ENCODE measurements around the gene TIFAB.

DNA sequence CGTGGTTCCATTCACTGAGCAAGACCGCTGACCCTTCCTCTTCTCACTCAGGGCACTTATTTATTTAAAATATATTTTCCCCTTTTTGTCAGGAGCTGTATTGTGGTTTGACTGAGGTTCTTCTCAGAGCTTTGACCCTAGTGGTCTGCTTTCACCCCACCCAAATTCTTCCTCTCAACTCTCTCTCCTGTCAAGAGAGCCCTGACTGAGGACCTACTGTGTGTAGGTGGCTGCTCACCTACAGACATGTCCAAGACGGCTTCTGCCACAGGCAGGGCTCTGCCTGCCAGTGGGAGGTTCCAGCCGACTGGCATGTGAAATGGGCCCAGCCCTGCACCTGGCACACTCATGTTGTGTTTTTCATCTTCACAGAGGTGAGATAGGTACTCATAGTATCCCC lies 10.2 kb downstream of the TIFAB start:
- TF ChIP-seq CTCF (IDR thresholded peaks at IDR 0.05): no peak
- no peak for TF ChIP-seq EHF (CRISPR knock-in tag; IDR thresholded peaks at IDR 0.05)
- TF ChIP-seq PHF8 (IDR thresholded peaks at IDR 0.05; ENCODE audit: borderline replicate concordance, low read depth): no peak
- no peak for TF ChIP-seq EP300 (IDR thresholded peaks at IDR 0.05)
- no peak for TF ChIP-seq POLR2A (IDR thresholded peaks at IDR 0.05; ENCODE audit: low read length)
- TF ChIP-seq RFX5 (IDR thresholded peaks at IDR 0.05): no peak
